GM18870 (cell line): ENCODE results near the gene COL8A2.

Source experiments
- ATAC-seq: cut with Tn5 transposase; IDR thresholded peaks from one replicate; pipeline ENCODE4 v1.9.1; 2021; ENCODE audit warnings: moderate library complexity; ENCODE audit not compliant: unreplicated experiment

Gene COL8A2

DNA sequence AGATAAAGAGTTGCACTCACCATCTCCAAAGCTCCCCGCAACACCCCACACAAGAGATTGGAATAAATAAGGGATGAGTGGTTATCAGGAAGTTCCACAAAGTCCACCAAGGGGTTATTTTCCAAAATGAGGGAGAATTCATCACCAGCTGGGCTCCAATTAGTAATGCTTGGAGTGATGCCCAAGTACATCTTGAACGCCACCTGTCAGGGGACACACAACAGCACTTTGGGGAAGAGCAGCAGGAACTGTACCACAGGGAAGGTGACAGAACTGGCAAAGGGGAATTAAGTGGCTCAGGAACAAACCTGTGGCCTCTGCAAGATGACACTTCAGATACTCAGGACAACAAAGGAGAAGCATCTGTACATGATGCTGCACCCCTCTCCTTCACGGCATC lies 12.8 kb upstream of the COL8A2 start:
- ATAC-seq: no peak

DNA sequence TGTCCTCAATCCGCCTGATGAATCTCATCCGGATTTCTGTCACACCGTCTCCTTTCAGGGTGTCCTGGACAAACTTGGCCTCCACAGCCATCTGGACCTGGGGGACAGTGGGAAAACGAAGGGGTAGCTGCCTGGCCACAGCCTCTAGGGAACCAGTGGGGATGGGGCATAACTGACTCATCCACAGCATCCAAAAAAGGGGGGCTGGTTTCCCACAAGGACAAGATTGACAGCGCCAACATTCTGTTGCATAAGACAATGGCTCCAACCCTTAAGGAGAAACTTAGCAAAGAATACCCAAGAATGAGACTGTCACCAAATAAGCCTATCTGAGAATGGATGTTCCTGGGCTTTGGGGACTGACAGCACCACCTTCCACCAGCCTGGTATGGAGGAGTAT lies 12.2 kb upstream of the COL8A2 start:
- no peak for ATAC-seq

DNA sequence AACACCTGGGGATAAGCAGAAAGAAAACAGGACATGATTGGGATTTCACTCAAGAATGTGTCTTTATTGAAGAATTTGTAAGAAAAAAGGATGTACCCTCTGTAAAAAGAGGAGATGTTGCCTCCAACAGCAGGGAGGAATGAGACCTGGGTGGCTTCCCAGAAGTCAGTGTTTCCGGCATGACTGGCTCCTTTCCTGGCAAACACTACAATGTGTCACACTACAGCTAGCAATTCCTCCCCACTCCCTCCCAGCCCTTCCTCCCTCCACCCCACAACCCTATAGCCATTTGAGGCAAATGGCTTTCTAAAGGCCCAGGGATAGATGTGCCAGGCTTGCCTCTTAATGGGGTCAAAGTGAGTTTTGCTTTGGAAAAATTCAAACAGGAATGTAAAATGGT lies 11.5 kb upstream of the COL8A2 start:
- ATAC-seq: no peak

GRCh38 chr1:36135796-36136195 lies 10.8 kb upstream of the COL8A2 start:
- ATAC-seq: no peak

DNA sequence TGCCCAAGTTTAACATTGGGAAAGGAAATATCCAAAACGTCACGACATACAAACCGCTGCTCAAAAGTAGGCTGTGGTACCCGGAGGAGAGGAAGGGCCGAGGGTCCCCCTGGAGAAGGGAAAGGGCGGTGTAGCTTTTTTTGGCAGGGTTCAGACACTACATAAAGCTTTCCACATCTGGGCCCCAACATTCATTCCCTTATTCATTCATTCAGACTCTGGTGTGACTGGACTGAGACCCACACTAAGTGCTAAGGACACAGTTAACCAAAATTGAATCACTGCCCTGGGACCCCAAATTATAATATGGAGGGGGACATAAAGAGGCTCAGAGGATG lies 10.3 kb upstream of the COL8A2 start:
- ATAC-seq: no peak

GRCh38 chr1:36134505-36135329 lies 9.7 kb upstream of the COL8A2 start:
- ATAC-seq: no peak

GRCh38 chr1:36134031-36134430 lies 9.0 kb upstream of the COL8A2 start:
- ATAC-seq: no peak

- ATAC-seq: no peak
Observed at GRCh38 chr1:36133484-36133883, 8.5 kb upstream of the COL8A2 start.

DNA sequence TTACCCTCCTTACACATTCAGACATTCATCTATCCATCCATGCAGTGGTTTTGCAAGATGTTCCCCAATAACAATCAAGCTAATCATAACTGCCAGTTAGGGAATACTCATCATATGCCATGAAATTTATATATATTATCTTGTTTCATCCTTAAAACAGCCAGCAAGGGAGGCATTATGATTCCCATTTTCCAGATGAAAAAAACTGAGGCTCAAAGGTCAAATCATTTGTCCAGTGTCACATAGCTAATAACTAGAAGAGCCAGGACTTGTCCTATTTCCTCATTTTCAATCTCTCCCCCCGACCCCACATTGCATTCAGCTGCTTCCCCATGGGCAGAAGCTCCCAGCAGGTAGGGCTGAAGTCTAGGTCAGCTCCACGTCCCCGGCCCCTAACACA lies 7.0 kb upstream of the COL8A2 start:
- ATAC-seq: no peak

GRCh38 chr1:36128905-36129206 lies 3.8 kb upstream of the COL8A2 start:
- ATAC-seq: no peak

DNA sequence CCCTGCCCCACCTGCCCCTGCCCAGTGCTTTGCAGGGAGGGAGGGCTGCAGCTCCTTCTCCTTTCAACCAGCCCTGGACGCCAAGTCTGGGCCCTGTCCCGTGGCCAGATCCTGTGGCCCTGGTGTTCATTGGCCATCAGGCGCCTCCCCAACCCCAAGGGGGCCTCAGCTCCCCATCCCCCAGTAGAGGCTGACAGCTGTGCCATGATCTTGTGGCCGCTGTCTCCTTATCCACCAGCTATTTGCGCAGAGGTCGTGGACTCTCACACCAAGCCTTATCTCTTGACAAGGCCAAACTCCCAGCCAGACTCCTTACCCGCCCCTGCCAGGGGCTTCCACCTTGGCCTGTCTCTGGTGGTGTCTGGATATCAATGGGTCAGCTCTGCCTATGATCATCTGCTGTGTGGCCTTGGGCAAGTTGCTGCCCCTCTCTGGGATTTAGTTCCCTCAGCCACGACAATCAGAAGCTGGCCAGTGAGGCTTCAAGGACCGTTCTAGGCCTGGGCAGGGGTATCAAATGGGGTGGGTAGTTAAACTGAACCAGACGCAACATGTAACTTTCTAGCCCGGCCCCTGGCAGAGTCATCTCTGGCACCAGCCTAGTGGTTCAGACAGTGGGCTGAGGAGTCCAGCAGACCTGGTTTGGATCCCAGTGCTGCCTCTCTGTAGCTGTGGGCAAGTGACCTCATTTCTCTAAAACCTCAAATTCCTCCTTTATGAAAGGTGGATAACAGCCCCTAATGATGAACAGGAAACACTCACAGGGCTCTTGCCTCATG lies 3.3 kb upstream of the COL8A2 start:
- ATAC-seq: no peak

GRCh38 chr1:36126797-36127500 lies 1.9 kb upstream of the COL8A2 start:
- ATAC-seq: no peak

DNA sequence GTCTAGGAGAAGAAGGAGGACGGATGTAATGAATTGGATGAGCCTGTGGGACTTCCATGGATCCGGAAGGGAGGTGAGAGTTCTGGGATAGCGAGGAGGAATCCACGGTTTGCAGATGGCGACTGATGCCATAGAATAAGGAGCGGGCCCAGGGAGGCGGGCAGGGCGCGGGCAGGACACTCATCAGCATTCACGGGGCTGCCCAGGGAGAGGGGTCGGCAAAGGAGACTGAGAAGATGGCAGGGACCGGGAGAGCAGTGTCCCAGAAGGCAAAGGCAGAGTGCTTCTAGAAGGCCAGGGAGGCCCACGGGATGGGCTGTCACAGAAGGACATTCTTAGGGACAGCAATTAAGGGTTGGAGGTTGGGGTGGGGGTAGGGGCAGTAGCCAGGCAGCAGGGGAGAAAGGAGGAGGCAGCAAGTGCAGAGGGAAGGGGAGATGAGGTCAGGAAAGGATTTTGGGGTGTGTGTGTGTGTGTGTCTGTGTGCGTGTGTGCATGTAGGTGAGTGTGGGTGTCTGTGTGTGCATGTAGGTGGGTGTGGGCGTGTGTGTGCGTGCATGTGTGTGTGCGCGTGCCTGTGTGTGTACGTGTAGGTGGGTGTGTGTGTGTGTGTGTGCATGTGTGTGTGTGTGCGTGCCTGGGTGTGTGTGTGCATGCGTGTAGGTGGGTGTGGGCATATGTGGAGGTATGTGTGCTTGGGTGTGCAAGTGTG lies 1.1 kb upstream of the COL8A2 start:
- no peak for ATAC-seq

GRCh38 chr1:36124404-36125128 lies 456 bp downstream of the COL8A2 start:
- no peak for ATAC-seq

GRCh38 chr1:36123356-36123755 lies 1.7 kb downstream of the COL8A2 start:
- ATAC-seq: no peak

- no peak for ATAC-seq
Observed at GRCh38 chr1:36122062-36123030, 2.7 kb downstream of the COL8A2 start.

GRCh38 chr1:36119456-36119855 lies 5.6 kb downstream of the COL8A2 start:
- no peak for ATAC-seq

DNA sequence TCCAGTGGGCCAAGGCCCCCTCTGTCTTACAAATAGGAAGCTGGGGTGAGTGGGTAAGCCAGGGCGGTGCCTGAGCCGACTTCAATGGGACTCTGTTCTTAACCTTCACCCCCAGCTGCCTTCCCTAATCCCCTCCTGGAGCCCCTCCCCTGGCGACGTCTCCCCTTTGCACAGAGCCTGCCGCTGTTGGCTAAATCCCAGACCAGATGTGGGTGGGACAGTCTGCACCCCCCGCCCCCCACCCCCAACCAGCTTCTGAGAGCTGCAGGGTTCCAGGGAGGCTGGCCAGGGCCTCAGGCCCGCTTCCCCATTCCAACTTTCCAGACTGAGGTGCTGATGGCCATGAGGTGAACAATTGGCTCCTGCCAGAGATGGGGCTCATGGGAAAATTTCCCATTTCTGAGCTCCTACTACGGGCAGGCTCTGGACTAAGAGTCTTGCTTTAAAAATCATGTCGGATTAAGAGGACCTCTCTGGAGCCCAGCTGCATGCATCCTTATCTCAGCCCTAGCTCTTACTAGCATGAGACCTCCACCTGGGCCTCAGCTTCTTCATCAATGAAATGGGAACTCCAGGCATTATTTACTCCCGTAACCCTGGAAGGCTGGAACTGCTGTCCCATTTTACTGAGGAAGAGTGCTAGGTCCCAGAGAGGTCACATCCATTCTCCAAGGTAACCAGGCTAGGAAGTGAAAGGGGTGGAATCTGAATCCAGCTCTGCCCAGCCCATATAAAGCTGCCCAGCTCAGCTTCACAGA lies 6.4 kb downstream of the COL8A2 start:
- no peak for ATAC-seq

- no peak for ATAC-seq
Observed at GRCh38 chr1:36116901-36117300, 8.1 kb downstream of the COL8A2 start.
